Mucosa of descending colon (tissue), 3 donors: ENCODE results near the gene MYO5B. TPM values are rescaled to one million over a fixed set of nuclear protein-coding genes. Genes with fewer than 3 reads are reported as not detected.

Experiments used
- ATAC-seq: fragments of 200-7000 bp; cut with Tn5 transposase; one replicate; pipeline ENCODE4 v1.9.1; 2020; ENCODE audit warnings: mild to moderate bottlenecking, moderate library complexity
- DNase-seq, 3 donors: peaks; one replicate each; pipeline ENCODE4 v3.0.0-alpha.2; 2020
- H3K36me3 ChIP-seq: fragments of 200-600 bp; one replicate; pipeline ENCODE4 v1.8.0; 2021; ENCODE audit warnings: low read depth, mild to moderate bottlenecking
- H3K4me1 ChIP-seq: fragments of 200-600 bp; one replicate; pipeline ENCODE4 v1.8.0; 2021; ENCODE audit warnings: low read depth, mild to moderate bottlenecking
- H3K4me3 ChIP-seq: fragments of 200-600 bp; one replicate; pipeline ENCODE4 v1.8.0; 2021; ENCODE audit warnings: mild to moderate bottlenecking
- H3K9me3 ChIP-seq: fragments of 200-600 bp; one replicate; pipeline ENCODE4 v1.8.0; 2021; ENCODE audit warnings: mild to moderate bottlenecking
- intact Hi-C, 2 donors: fragments of 100-400 bp; cut with DNase I in 1 of 2; cut with micrococcal nuclease in 1 of 2; formaldehyde crosslinking; loops; one replicate each; pipeline versions ENCODE4 v1.11.0 to v1.11.1; 2022; cut with DNase I, micrococcal nuclease
- total RNA-seq, 3 donors: library from RNA; stranded (reverse); fragmentation: NEBNext Ultra II Directional in 2 of 3; extraction: Animal tissue kit (Norgen Biotek cat#: 25700) in 2 of 3; gene quantifications; one replicate each; pipeline versions ENCODE4 v1.2.1 to v1.2.4, GENCODE V29; 2021 to 2023
- TF ChIP-seq, protein P1 (sequence below): fragments of 200-600 bp; IDR thresholded peaks from one replicate; pipeline ENCODE4 v1.8.0; 2022; ENCODE audit warnings: antibody characterized with exemption, mild to moderate bottlenecking
- donor health status: DM: no; HTN: no; CAD: no; lungs with moderate emphysema.
- donor health status: DM: no; HTN: no; CAD: no.
- donor health status: DM: no; HTN: yes; CAD: no.

Gene MYO5B
- total RNA-seq, 3 donors from 2014 or later, result 52.7 to 179 (median 120) TPM

- Histone ChIP-seq H3K9me3 (no peaks in the 10 kb centered on the region), H3K4me1 (no peaks in the 10 kb centered on the region), H3K36me3 (no peaks in the 10 kb centered on the region), H3K4me3 (no peak overlapping the region)
- ATAC-seq, result no peak
- intact Hi-C loops, result no loop called here
- TF ChIP-seq, protein P1, sequence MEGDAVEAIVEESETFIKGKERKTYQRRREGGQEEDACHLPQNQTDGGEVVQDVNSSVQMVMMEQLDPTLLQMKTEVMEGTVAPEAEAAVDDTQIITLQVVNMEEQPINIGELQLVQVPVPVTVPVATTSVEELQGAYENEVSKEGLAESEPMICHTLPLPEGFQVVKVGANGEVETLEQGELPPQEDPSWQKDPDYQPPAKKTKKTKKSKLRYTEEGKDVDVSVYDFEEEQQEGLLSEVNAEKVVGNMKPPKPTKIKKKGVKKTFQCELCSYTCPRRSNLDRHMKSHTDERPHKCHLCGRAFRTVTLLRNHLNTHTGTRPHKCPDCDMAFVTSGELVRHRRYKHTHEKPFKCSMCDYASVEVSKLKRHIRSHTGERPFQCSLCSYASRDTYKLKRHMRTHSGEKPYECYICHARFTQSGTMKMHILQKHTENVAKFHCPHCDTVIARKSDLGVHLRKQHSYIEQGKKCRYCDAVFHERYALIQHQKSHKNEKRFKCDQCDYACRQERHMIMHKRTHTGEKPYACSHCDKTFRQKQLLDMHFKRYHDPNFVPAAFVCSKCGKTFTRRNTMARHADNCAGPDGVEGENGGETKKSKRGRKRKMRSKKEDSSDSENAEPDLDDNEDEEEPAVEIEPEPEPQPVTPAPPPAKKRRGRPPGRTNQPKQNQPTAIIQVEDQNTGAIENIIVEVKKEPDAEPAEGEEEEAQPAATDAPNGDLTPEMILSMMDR, result no peak
- DNase-seq, result no peak
Measured at GRCh38 chr18:49976001-49976400, 218.9 kb downstream of the MYO5B start.

DNA sequence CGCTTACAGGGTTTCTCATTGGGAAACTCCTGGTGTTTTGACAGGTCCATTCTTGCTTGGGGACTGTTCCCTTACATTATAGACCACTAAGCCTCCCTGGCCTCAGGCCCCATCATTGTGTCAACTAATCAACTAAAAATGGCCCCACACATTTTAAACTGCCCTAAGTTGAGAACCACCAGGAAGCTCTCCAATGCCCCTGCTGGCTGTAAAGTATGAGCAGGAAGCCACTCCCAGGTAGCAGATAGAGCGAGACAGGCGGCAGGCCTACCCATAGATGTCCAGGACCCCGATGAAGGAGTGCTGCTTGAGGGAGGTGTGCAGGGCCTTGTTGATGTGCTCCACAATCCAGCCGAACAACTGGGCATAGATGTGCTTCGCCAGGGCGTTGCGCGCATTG, 220.9 kb downstream of the MYO5B start:
- Histone ChIP-seq H3K4me1 (no peaks in the 10 kb centered on the region), H3K36me3 (no peaks in the 10 kb centered on the region), H3K4me3 (no peak overlapping the region), H3K9me3 (no peaks in the 10 kb centered on the region)
- DNase-seq (no peak), ATAC-seq (no peak)
- intact Hi-C loops, result no loop called here
- TF ChIP-seq, protein P1, result no peak

DNA sequence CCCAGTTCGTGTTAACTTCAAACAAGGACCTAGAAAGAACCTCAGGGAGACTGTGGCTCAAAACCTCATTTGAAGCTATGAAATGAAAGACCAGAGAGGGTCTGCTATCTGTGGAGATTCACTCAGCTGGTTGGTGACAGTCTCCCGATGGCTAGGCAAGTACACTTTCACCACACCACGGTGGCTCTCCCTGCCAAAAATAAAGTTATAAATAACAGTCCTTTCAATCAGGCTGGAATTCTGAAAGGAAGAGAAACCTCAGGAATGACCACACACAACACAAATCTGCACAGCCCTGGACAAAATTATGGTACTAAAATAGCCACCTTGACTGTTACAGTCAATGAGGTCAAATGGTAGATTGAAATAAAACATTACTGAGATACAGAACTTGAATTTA, 221.4 kb downstream of the MYO5B start:
- Histone ChIP-seq H3K9me3 (no peaks in the 10 kb centered on the region), H3K4me3 (no peak overlapping the region), H3K36me3 (no peaks in the 10 kb centered on the region), H3K4me1 (no peaks in the 10 kb centered on the region)
- DNase-seq, result no peak
- no peak for ATAC-seq
- TF ChIP-seq, protein P1, result no peak
- intact Hi-C loops, result no loop called here

- Histone ChIP-seq H3K36me3 (no peaks in the 10 kb centered on the region), H3K4me3 (no peak overlapping the region), H3K9me3 (no peaks in the 10 kb centered on the region), H3K4me1 (peaks cover 2% of the 10 kb centered on the region)
- ATAC-seq, result no peak
- no peak for DNase-seq
- intact Hi-C loops, result no loop called here
- TF ChIP-seq, protein P1, result no peak
Measured at GRCh38 chr18:49972535-49972934, 222.4 kb downstream of the MYO5B start.

GRCh38 chr18:49971462-49971861, 223.5 kb downstream of the MYO5B start:
- no peak for DNase-seq
- TF ChIP-seq, protein P1, result no peak
- Histone ChIP-seq H3K36me3 (no peaks in the 10 kb centered on the region), H3K4me3 (no peak overlapping the region), H3K9me3 (no peaks in the 10 kb centered on the region), H3K4me1 (peaks cover 8% of the 10 kb centered on the region)
- intact Hi-C loops, result no loop called here
- no peak for ATAC-seq

DNA sequence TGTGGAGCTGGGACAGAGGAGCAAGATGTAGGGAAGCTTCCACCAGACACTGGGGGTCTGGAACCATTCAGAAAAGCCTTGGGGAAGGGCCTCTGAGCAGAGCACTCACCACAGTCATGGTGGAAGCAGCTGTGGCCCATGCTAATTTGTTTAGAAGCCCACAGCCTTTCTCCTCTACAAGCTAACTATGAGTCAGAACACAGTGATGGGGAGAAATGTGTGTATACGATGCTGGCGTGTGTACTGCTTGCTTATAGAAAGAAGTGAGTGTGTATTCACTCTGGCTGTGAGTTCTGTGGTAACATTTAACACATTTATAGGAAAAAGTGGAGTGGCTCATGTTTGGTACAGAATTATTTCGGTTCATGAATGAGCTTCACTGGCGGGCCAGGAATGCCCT, 224.6 kb downstream of the MYO5B start:
- no peaks in the 10 kb centered on the region for H3K36me3 ChIP-seq
- H3K4me3 ChIP-seq, result no peak overlapping the region
- no peak for ATAC-seq
- DNase-seq, result no peak
- intact Hi-C loops, result no loop called here
- peaks cover 13% of the 10 kb centered on the region for H3K4me1 ChIP-seq
- no peaks in the 10 kb centered on the region for H3K9me3 ChIP-seq
- TF ChIP-seq, protein P1, result no peak
